K562 (cell line): ENCODE results near the gene HSPA14. TPM values are rescaled to one million over a fixed set of nuclear protein-coding genes. Genes with fewer than 3 reads are reported as not detected.

Experiments used
- ATAC-seq: fragments of 200-7000 bp; cut with Tn5 transposase; 3 replicates; pipeline ENCODE4 v1.9.1; 2020; ENCODE audit warnings: moderate library complexity
- BruUV-seq: library from RNA; stranded (reverse); fragments of 400-500 nt; replicated peaks from 2 replicates; lab custom pipeline; 2021; lab: Mats Ljungman, UMichigan
- CTCF ChIA-PET: fragments of 300-600 bp; formaldehyde crosslinking; extraction: SDS; loops from one replicate; lab custom pipeline; 2021; ENCODE audit warnings: low intra/inter-chr PET ratio; lab: Yijun Ruan, JAX
- POLR2A ChIA-PET: fragments of 300-600, 350-650 bp; sonication (Branson Sonifier 250); formaldehyde crosslinking; extraction: SDS; loops from one replicate; lab custom pipeline; 2021; ENCODE audit warnings: antibody characterized with exemption, inconsistent platforms; lab: Yijun Ruan, JAX
- DNase-seq, 4 experiments: peaks; one replicate each; pipeline versions ENCODE4 v3.0.0 to v3.0.0-alpha.2; 2011 to 2018; ENCODE audit warnings: low spot score in 3 of 4, mixed read lengths in 3 of 4; ENCODE audit errors: extremely low read depth in 1 of 4
- FAIRE-seq: peaks from 2 replicates; lab custom pipeline; 2011; peaks lifted over from hg19 to GRCh38; lab: Jason Lieb, UNC
- H2AFZ ChIP-seq: 2 replicates; pipeline ENCODE4 v1.6.0; 2011; ENCODE audit warnings: low read depth, low read length, control low read depth, inconsistent platforms
- H3K27ac ChIP-seq: fragments of 200-600 bp; 3 replicates; pipeline ENCODE4 v1.8.0; 2011; ENCODE audit warnings: low read depth, mild to moderate bottlenecking, control low read depth, inconsistent platforms, low read length, moderate library complexity, mixed read lengths; ENCODE audit errors: extremely low read depth
- H3K27me3 ChIP-seq, 2 experiments: fragments of 300-600 bp in 1 of 2; 2 replicates in 1 of 2; 3 replicates in 1 of 2; pipeline versions ENCODE4 v1.6.0 to v1.8.0; 2011; ENCODE audit warnings: inconsistent platforms in 2 of 2, low read length in 2 of 2, mild to moderate bottlenecking in 1 of 2, mixed read lengths in 1 of 2, moderate library complexity in 1 of 2; ENCODE audit not compliant: control insufficient read depth in 2 of 2, insufficient read depth in 2 of 2
- H3K36me3 ChIP-seq: fragments of 300-600 bp; 3 replicates; pipeline ENCODE4 v1.8.0; 2011; ENCODE audit warnings: mild to moderate bottlenecking, low read length, inconsistent platforms; ENCODE audit not compliant: control insufficient read depth, insufficient read depth
- H3K4me1 ChIP-seq, 2 experiments: fragments of 200-600 bp in 1 of 2; replicated peaks in 1 of 2; 2 replicates in 1 of 2; 3 replicates in 1 of 2; pipeline versions ENCODE4 v1.5.1 to v1.8.0; 2011; ENCODE audit warnings: inconsistent platforms in 2 of 2, low read length in 2 of 2, mild to moderate bottlenecking in 1 of 2, mixed read lengths in 1 of 2, moderate library complexity in 1 of 2; ENCODE audit not compliant: control insufficient read depth in 2 of 2, insufficient read depth in 2 of 2
- H3K4me2 ChIP-seq: 2 replicates; pipeline ENCODE4 v1.6.1; 2011; ENCODE audit warnings: low read length, control low read depth, inconsistent platforms, mixed read lengths; ENCODE audit not compliant: insufficient read depth
- H3K4me3 ChIP-seq: fragments of 200-600 bp; sonication (generic), shearing (Covaris generic); 2 replicates; pipeline ENCODE4 v1.5.1; 2016; ENCODE audit warnings: control low read depth, inconsistent platforms
- H3K79me2 ChIP-seq: fragments of 200-600 bp; 3 replicates; pipeline ENCODE4 v1.8.0; 2011; ENCODE audit warnings: low read length, inconsistent platforms; ENCODE audit not compliant: control insufficient read depth, insufficient read depth
- H3K9ac ChIP-seq, 2 experiments: 2 replicates each; pipeline versions ENCODE4 v1.6.0 to v1.6.1; 2011; ENCODE audit warnings: low read depth in 2 of 2, low read length in 2 of 2, control low read depth in 1 of 2, inconsistent platforms in 1 of 2, mild to moderate bottlenecking in 1 of 2, mixed read lengths in 1 of 2; ENCODE audit not compliant: insufficient read depth in 1 of 2
- H3K9me1 ChIP-seq: one replicate; pipeline ENCODE4 v1.6.0; 2011; ENCODE audit warnings: inconsistent platforms, mild to moderate bottlenecking, low read length, moderate library complexity; ENCODE audit not compliant: control insufficient read depth, insufficient read depth
- H3K9me3 ChIP-seq: replicated peaks from 2 replicates; pipeline ENCODE4 v1.5.1; 2011; ENCODE audit warnings: low read depth, low read length, inconsistent platforms; ENCODE audit not compliant: control insufficient read depth, insufficient read depth
- H4K20me1 ChIP-seq: replicated peaks from 2 replicates; pipeline ENCODE4 v1.6.1; 2011; ENCODE audit warnings: low read length, inconsistent platforms, mixed read lengths; ENCODE audit not compliant: control insufficient read depth, insufficient read depth
- CSDE1 ChIP-seq, 2 experiments: fragments of 450-650 bp; IDR thresholded peaks; 2 replicates each; pipeline ENCODE4 v1.6.1; 2016; ENCODE audit warnings: mild to moderate bottlenecking in 1 of 2
- MIER1 ChIP-seq: fragments of 450-650 bp; IDR thresholded peaks from 2 replicates; pipeline ENCODE4 v1.6.1; 2016; ENCODE audit warnings: antibody characterized with exemption, mild to moderate bottlenecking, low read depth
- POLR2A ChIP-seq: fragments of 450-650 bp; conservative IDR thresholded peaks from 2 replicates; pipeline ENCODE4 v1.6.1; 2016
- SNIP1 ChIP-seq: fragments of 450-650 bp; IDR thresholded peaks from 2 replicates; pipeline ENCODE4 v1.7.1; 2017; ENCODE audit warnings: low read depth, mild to moderate bottlenecking
- SUPT5H ChIP-seq: fragments of 450-650 bp; IDR thresholded peaks from 2 replicates; pipeline ENCODE4 v1.6.1; 2016
- TARDBP ChIP-seq: fragments of 450-650 bp; IDR thresholded peaks from 2 replicates; pipeline ENCODE4 v1.6.1; 2016
- WGBS: fragments of 100-300 bp; shearing (Covaris generic); methylation state at CpG from one replicate; pipeline ENCODE4 v1.1.6; 2016; ENCODE audit warnings: low coverage, mixed read lengths; ENCODE audit not compliant: insufficient coverage; ENCODE audit errors: missing lambda C conversion rate; 5-methylcytosine and 5-hydroxymethylcytosine counted together
- in situ Hi-C: fragments of 300-500 bp; cut with MboI; formaldehyde crosslinking; loops from 4 replicates; pipeline ENCODE4 v1.15.0; 2018; ENCODE audit warnings: inconsistent platforms, mixed read lengths
- intact Hi-C: fragments of 100-400 bp; cut with micrococcal nuclease; formaldehyde crosslinking; loops from 2 replicates; pipeline ENCODE4 v1.14.2; 2022
- polyA plus RNA-seq, 8 experiments: library from polyadenylated mRNA; depleted of rRNA in 4 of 8; stranded (reverse) in 5 of 8; unstranded in 3 of 8; fragments of >200 nt; fragmentation: Nextera tagmentation in 2 of 8; fragmentation: Illumina TruSeq in 1 of 8; extraction: Ambion mirVana in 2 of 8; extraction: Trizol in 1 of 8; gene quantifications; 2 replicates each; pipeline versions ENCODE4 v1.2.1 to v1.2.3, GENCODE V29; 2011 to 2014; ENCODE audit warnings: inconsistent platforms in 1 of 8, missing spikeins in 1 of 8
- total RNA-seq, 7 experiments: library from RNA; depleted of rRNA in 6 of 7; stranded (reverse); fragments of >200 nt in 6 of 7; fragmentation: Illumina TruSeq in 2 of 7; extraction: Trizol in 2 of 7; gene quantifications; 2 replicates each; pipeline versions ENCODE4 v1.2.1 to v1.2.3, GENCODE V29; 2011 to 2021; ENCODE audit warnings: low replicate concordance in 1 of 7
- TF ChIP-seq, protein P1 (sequence below): fragments of 450-650 bp; IDR thresholded peaks from 2 replicates; pipeline ENCODE4 v1.6.1; 2016; ENCODE audit warnings: mild to moderate bottlenecking, moderate library complexity
- TF ChIP-seq, protein P2 (sequence below), 2 experiments: IDR thresholded peaks; 2 replicates each; pipeline ENCODE4 v1.6.1; 2011; ENCODE audit warnings: borderline replicate concordance in 1 of 2, control low read depth in 1 of 2, low read depth in 1 of 2, low read length in 1 of 2, mild to moderate bottlenecking in 1 of 2, mixed read lengths in 1 of 2, moderate library complexity in 1 of 2; ENCODE audit not compliant: insufficient read depth in 1 of 2, insufficient read length in 1 of 2, poor library complexity in 1 of 2, severe bottlenecking in 1 of 2; ENCODE audit errors: extremely low read depth in 1 of 2
- TF ChIP-seq, protein P3 (sequence below): conservative IDR thresholded peaks from 2 replicates; pipeline ENCODE4 v1.6.1; 2011; ENCODE audit warnings: low read depth, mild to moderate bottlenecking, low read length; ENCODE audit not compliant: control insufficient read depth

The HSPA14 gene
- total and polyA plus RNA-seq, 9 of the 15 experiments (the other 6 are each of a cell fraction or from before 2014, with no cell fraction given) = 41.9 to 75.0 (median 63.2) TPM

DNA sequence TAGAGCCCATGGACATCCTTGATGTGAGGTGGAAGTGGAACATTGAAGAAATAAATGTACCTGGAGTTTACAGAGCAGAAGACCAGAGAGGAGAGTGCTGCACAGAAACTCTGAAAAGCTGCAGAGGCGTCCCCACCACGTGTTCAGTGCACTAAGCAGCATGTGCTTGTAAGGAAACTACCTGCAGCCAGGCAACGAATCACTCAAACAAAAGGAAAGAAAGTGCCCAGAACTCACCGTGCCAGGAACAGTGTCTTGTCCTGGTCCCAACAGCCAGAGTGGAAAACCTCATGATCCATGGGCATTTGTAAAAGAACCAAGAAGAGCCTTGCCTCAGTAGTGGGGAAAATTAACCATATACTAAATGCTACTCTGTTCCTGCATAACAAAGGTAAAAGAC is 72.8 kb downstream of the HSPA14 start:
- H3K9me1 ChIP-seq = no peaks in the 10 kb centered on the region
- DNase-seq = no peak
- H3K9ac ChIP-seq = no peak overlapping the region
- peaks cover 2% of the 10 kb centered on the region for H3K9me3 ChIP-seq
- H3K27me3 ChIP-seq = no peaks in the 10 kb centered on the region
- TF ChIP-seq POLR2A (peak; percentile 11), CSDE1 (IDR thresholded peaks at IDR 0.05) (no peak), TARDBP (no peak), SUPT5H (peak; percentile 5; the same call in 1 of the 2 replicates), SNIP1 (no peak), MIER1 (no peak)
- TF ChIP-seq, protein P1, sequence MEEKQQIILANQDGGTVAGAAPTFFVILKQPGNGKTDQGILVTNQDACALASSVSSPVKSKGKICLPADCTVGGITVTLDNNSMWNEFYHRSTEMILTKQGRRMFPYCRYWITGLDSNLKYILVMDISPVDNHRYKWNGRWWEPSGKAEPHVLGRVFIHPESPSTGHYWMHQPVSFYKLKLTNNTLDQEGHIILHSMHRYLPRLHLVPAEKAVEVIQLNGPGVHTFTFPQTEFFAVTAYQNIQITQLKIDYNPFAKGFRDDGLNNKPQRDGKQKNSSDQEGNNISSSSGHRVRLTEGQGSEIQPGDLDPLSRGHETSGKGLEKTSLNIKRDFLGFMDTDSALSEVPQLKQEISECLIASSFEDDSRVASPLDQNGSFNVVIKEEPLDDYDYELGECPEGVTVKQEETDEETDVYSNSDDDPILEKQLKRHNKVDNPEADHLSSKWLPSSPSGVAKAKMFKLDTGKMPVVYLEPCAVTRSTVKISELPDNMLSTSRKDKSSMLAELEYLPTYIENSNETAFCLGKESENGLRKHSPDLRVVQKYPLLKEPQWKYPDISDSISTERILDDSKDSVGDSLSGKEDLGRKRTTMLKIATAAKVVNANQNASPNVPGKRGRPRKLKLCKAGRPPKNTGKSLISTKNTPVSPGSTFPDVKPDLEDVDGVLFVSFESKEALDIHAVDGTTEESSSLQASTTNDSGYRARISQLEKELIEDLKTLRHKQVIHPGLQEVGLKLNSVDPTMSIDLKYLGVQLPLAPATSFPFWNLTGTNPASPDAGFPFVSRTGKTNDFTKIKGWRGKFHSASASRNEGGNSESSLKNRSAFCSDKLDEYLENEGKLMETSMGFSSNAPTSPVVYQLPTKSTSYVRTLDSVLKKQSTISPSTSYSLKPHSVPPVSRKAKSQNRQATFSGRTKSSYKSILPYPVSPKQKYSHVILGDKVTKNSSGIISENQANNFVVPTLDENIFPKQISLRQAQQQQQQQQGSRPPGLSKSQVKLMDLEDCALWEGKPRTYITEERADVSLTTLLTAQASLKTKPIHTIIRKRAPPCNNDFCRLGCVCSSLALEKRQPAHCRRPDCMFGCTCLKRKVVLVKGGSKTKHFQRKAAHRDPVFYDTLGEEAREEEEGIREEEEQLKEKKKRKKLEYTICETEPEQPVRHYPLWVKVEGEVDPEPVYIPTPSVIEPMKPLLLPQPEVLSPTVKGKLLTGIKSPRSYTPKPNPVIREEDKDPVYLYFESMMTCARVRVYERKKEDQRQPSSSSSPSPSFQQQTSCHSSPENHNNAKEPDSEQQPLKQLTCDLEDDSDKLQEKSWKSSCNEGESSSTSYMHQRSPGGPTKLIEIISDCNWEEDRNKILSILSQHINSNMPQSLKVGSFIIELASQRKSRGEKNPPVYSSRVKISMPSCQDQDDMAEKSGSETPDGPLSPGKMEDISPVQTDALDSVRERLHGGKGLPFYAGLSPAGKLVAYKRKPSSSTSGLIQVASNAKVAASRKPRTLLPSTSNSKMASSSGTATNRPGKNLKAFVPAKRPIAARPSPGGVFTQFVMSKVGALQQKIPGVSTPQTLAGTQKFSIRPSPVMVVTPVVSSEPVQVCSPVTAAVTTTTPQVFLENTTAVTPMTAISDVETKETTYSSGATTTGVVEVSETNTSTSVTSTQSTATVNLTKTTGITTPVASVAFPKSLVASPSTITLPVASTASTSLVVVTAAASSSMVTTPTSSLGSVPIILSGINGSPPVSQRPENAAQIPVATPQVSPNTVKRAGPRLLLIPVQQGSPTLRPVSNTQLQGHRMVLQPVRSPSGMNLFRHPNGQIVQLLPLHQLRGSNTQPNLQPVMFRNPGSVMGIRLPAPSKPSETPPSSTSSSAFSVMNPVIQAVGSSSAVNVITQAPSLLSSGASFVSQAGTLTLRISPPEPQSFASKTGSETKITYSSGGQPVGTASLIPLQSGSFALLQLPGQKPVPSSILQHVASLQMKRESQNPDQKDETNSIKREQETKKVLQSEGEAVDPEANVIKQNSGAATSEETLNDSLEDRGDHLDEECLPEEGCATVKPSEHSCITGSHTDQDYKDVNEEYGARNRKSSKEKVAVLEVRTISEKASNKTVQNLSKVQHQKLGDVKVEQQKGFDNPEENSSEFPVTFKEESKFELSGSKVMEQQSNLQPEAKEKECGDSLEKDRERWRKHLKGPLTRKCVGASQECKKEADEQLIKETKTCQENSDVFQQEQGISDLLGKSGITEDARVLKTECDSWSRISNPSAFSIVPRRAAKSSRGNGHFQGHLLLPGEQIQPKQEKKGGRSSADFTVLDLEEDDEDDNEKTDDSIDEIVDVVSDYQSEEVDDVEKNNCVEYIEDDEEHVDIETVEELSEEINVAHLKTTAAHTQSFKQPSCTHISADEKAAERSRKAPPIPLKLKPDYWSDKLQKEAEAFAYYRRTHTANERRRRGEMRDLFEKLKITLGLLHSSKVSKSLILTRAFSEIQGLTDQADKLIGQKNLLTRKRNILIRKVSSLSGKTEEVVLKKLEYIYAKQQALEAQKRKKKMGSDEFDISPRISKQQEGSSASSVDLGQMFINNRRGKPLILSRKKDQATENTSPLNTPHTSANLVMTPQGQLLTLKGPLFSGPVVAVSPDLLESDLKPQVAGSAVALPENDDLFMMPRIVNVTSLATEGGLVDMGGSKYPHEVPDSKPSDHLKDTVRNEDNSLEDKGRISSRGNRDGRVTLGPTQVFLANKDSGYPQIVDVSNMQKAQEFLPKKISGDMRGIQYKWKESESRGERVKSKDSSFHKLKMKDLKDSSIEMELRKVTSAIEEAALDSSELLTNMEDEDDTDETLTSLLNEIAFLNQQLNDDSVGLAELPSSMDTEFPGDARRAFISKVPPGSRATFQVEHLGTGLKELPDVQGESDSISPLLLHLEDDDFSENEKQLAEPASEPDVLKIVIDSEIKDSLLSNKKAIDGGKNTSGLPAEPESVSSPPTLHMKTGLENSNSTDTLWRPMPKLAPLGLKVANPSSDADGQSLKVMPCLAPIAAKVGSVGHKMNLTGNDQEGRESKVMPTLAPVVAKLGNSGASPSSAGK = peak; percentile 68
- TF ChIP-seq, protein P2, sequence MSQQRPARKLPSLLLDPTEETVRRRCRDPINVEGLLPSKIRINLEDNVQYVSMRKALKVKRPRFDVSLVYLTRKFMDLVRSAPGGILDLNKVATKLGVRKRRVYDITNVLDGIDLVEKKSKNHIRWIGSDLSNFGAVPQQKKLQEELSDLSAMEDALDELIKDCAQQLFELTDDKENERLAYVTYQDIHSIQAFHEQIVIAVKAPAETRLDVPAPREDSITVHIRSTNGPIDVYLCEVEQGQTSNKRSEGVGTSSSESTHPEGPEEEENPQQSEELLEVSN (IDR thresholded peaks at IDR 0.05; ENCODE audit: borderline replicate concordance in 1 of 2, extremely low read depth in 1 of 2, insufficient read depth in 1 of 2, insufficient read length in 1 of 2, low read depth in 1 of 2, low read length in 1 of 2, poor library complexity in 1 of 2, severe bottlenecking in 1 of 2) = peak in 1 of 2 experiments; percentile 30
- TF ChIP-seq, protein P3, sequence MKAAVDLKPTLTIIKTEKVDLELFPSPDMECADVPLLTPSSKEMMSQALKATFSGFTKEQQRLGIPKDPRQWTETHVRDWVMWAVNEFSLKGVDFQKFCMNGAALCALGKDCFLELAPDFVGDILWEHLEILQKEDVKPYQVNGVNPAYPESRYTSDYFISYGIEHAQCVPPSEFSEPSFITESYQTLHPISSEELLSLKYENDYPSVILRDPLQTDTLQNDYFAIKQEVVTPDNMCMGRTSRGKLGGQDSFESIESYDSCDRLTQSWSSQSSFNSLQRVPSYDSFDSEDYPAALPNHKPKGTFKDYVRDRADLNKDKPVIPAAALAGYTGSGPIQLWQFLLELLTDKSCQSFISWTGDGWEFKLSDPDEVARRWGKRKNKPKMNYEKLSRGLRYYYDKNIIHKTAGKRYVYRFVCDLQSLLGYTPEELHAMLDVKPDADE = no peak
- ATAC-seq = no peak
- intact Hi-C loops = no loop called here
- H4K20me1 ChIP-seq = no peaks in the 10 kb centered on the region
- ChIA-PET CTCF (no interaction called here), POLR2A (interaction anchor here (0.8 kb wide), 1 partner anchor 9 kb away, joined by 3 read pairs; no protein-coding TSS in a partner anchor)
- no peak overlapping the region for H3K4me3 ChIP-seq
- H3K4me2 ChIP-seq = no peak overlapping the region
- H3K27ac ChIP-seq = no peak overlapping the region
- no TSS peak for BruUV-seq
- FAIRE-seq = no peak
- H2AFZ ChIP-seq = no peak overlapping the region
- in situ Hi-C loops = no loop called here
- peaks cover 88% of the 10 kb centered on the region for H3K36me3 ChIP-seq
- 95% methylated on average over 4 of the region's 4 CpGs for WGBS
- no peaks in the 10 kb centered on the region for H3K4me1 ChIP-seq
- no peaks in the 10 kb centered on the region for H3K79me2 ChIP-seq
